AG04449 (cell line): ENCODE data around the gene TOX2.

ENCODE experiments used
- CTCF ChIA-PET: fragments of 350-600 bp; formaldehyde crosslinking; extraction: SDS; loops from one replicate; lab custom pipeline; 2021; ENCODE audit warnings: antibody characterized with exemption; lab: Yijun Ruan, JAX
- POLR2A ChIA-PET: fragments of 400-600, 350-600 bp; formaldehyde crosslinking; extraction: SDS; loops from one replicate; lab custom pipeline; 2020; ENCODE audit warnings: antibody characterized with exemption, inconsistent platforms; lab: Yijun Ruan, JAX
- DNase-seq: peaks from one replicate; pipeline ENCODE4 v3.0.0-alpha.2; 2010; ENCODE audit warnings: low read depth, low spot score
- H3K4me3 ChIP-seq: 2 replicates; pipeline ENCODE4 v1.5.1; 2011; ENCODE audit warnings: low read depth, mild to moderate bottlenecking, control low read depth, low read length
- CTCF ChIP-seq: IDR thresholded peaks from one replicate; pipeline ENCODE4 v1.5.1; 2011; ENCODE audit warnings: mild to moderate bottlenecking, moderate library complexity, low read length, control low read depth, inconsistent platforms; ENCODE audit not compliant: insufficient read depth; ENCODE audit errors: missing control alignments

The TOX2 gene

GRCh38 chr20:43944653-43945235 lies 30.1 kb downstream of the TOX2 start:
- DNase-seq: no peak
- no peak overlapping the region for H3K4me3 ChIP-seq
- TF ChIP-seq CTCF: no peak
- ChIA-PET CTCF (interaction anchor here (0.8 to 1.6 kb wide), 3 partner anchors 34 to 195 kb away, joined by 3 to 6 read pairs (median 3); no protein-coding TSS in a partner anchor), POLR2A (no interaction called here)

- POLR2A ChIA-PET: no interaction called here
Measured at GRCh38 chr20:43945391-43946205, 30.9 kb downstream of the TOX2 start.

GRCh38 chr20:43946206-43946491 lies 31.5 kb downstream of the TOX2 start:
- DNase-seq: no peak
- POLR2A ChIA-PET: no interaction called here
- CTCF ChIA-PET: no interaction called here
- no peak for TF ChIP-seq CTCF
- no peak overlapping the region for H3K4me3 ChIP-seq

More at GRCh38 chr20:43945391-43946205, 30.9 kb downstream of the TOX2 start:
- CTCF ChIA-PET: no interaction called here
- no peak overlapping the region for H3K4me3 ChIP-seq
- no peak for TF ChIP-seq CTCF
- DNase-seq: no peak

- ChIA-PET POLR2A (interaction anchor here (0.8 kb wide), 1 partner anchor 196 kb away, joined by 4 read pairs; no protein-coding TSS in a partner anchor), CTCF (interaction anchor here (1.1 kb wide), 1 partner anchor 27 kb away, joined by 3 read pairs; no protein-coding TSS in a partner anchor)
- H3K4me3 ChIP-seq: no peak overlapping the region
- no peak for TF ChIP-seq CTCF
- no peak for DNase-seq
Measured at GRCh38 chr20:43946659-43947315, 32.1 kb downstream of the TOX2 start.

- ChIA-PET POLR2A (interaction anchor here (0.8 kb wide), 1 partner anchor 196 kb away, joined by 4 read pairs; no protein-coding TSS in a partner anchor), CTCF (interaction anchor here (1.0 to 1.1 kb wide), 2 partner anchors 9 to 27 kb away, joined by 3 to 4 read pairs; no protein-coding TSS in a partner anchor)
- peak; percentile 23 for DNase-seq
- no peak for TF ChIP-seq CTCF
- no peak overlapping the region for H3K4me3 ChIP-seq
Measured at GRCh38 chr20:43947316-43947710, 32.7 kb downstream of the TOX2 start.

- ChIA-PET POLR2A (no interaction called here), CTCF (interaction anchor here (1.6 kb wide), 1 partner anchor 197 kb away, joined by 6 read pairs; no protein-coding TSS in a partner anchor)
- no peak for DNase-seq
- no peak overlapping the region for H3K4me3 ChIP-seq
- TF ChIP-seq CTCF: no peak
Measured at GRCh38 chr20:43948455-43948854, 33.8 kb downstream of the TOX2 start.
